Astrocyte (in vitro differentiated cells and primary cell): Measurements from ENCODE around the gene GLIS2.

Experiments
- CTCF ChIP-seq: IDR thresholded peaks from 2 replicates; pipeline ENCODE4 v1.5.1; 2011; ENCODE audit warnings: low read depth, mild to moderate bottlenecking, inconsistent platforms, low read length, moderate library complexity; ENCODE audit not compliant: insufficient read depth
- EZH2 ChIP-seq: IDR thresholded peaks from 2 replicates; pipeline ENCODE4 v1.6.1; 2012; ENCODE audit warnings: mild to moderate bottlenecking, low read length, inconsistent platforms; ENCODE audit not compliant: insufficient read depth

- no peak for TF ChIP-seq CTCF
- no peak for TF ChIP-seq EZH2
Measured at GRCh38 chr16:4385066-4385788, 69.4 kb downstream of the GLIS2 start.
